Measurements from ENCODE around the gene IRAK3.

GRCh38 chr12:66275040-66275439 lies 86.0 kb downstream of the IRAK3 start:
- TF ChIP-seq CTCF (conservative IDR thresholded peaks at IDR 0.05) (no peak), EZH2 (IDR thresholded peaks at IDR 0.05; ENCODE audit: low read depth) (no peak)
